ENCODE measurements around the gene LCE2C.

Gene LCE2C

GRCh38 chr1:152630596-152630995 lies 44.5 kb upstream of the LCE2C start:
- CTCF ChIA-PET: no interaction called here
- H3K9me3 ChIP-seq (ENCODE audit: control insufficient read depth, insufficient read depth, low read depth, low read length): no peaks in the 10 kb centered on the region
- POLR2A ChIA-PET: no interaction called here

More at GRCh38 chr1:152630596-152630995, 44.5 kb upstream of the LCE2C start:
- H3K36me3 ChIP-seq (ENCODE audit: control insufficient read depth in 2 of 2, insufficient read depth in 1 of 2, low read length in 2 of 2): no peaks in the 10 kb centered on the region
- H3K4me1 ChIP-seq (ENCODE audit: control insufficient read depth, insufficient read depth, low read length): no peaks in the 10 kb centered on the region
- no peak overlapping the region for H3K27ac ChIP-seq (ENCODE audit: extremely low read depth, low read depth, low read length)
- H3K4me3 ChIP-seq (ENCODE audit: low read depth, low read length): no peak overlapping the region
- no peak for TF ChIP-seq ZFP41 (tag by site-specific recombination; IDR thresholded peaks at IDR 0.05; ENCODE audit: borderline replicate concordance)
- no peak for TF ChIP-seq ZNF391 (tag by site-specific recombination; IDR thresholded peaks at IDR 0.05; ENCODE audit: borderline replicate concordance, low read depth)
- TF ChIP-seq ZEB2 (tag by site-specific recombination; IDR thresholded peaks at IDR 0.05): no peak
- TF ChIP-seq ZNF785 (tag by site-specific recombination; IDR thresholded peaks at IDR 0.05): no peak
- no peak for TF ChIP-seq ZNF140 (tag by site-specific recombination; IDR thresholded peaks at IDR 0.05)
- no peak for TF ChIP-seq PATZ1 (tag by site-specific recombination; IDR thresholded peaks at IDR 0.05)
- no peak for TF ChIP-seq ZNF837 (tag by site-specific recombination; IDR thresholded peaks at IDR 0.05)
- no peak for TF ChIP-seq ZNF488 (tag by site-specific recombination; IDR thresholded peaks at IDR 0.05)
- TF ChIP-seq ZNF223 (tag by site-specific recombination; IDR thresholded peaks at IDR 0.05): no peak
- TF ChIP-seq PBX3 (CRISPR knock-in tag; IDR thresholded peaks at IDR 0.05): no peak
- TF ChIP-seq ZNF211 (tag by site-specific recombination; IDR thresholded peaks at IDR 0.05; ENCODE audit: low read depth): no peak
- no peak for TF ChIP-seq ZNF624 (tag by site-specific recombination; IDR thresholded peaks at IDR 0.05)
- no peak for TF ChIP-seq ZNF629 (tag by site-specific recombination; IDR thresholded peaks at IDR 0.05)
- no peak for TF ChIP-seq GLIS1 (tag by site-specific recombination; IDR thresholded peaks at IDR 0.05)
- TF ChIP-seq RBAK (tag by site-specific recombination; IDR thresholded peaks at IDR 0.05): no peak
- TF ChIP-seq ZNF433 (tag by site-specific recombination; IDR thresholded peaks at IDR 0.05; ENCODE audit: low read depth): no peak
- no peak for TF ChIP-seq PRDM2 (tag by site-specific recombination; IDR thresholded peaks at IDR 0.05; ENCODE audit: borderline replicate concordance)
- TF ChIP-seq ZNF561 (tag by site-specific recombination; IDR thresholded peaks at IDR 0.05; ENCODE audit: borderline replicate concordance): no peak

Data from HEK293 (cell line).